Activated CD4-positive, alpha-beta T cell treated with anti-CD3 and anti-CD28 coated beads for 36 hours (primary cell): Measurements from ENCODE around the gene NAV2. TPM values are rescaled to one million over a fixed set of nuclear protein-coding genes. Genes with fewer than 3 reads are reported as not detected.

Source experiments
- ATAC-seq: fragments of 200-7000 bp; cut with Tn5 transposase; one replicate; pipeline ENCODE4 v1.10.0; 2021; ENCODE audit warnings: mild to moderate bottlenecking, moderate library complexity
- CTCF ChIA-PET: fragments of 350-600 bp; sonication (Branson Sonifier 250); formaldehyde crosslinking; loops from one replicate; lab custom pipeline; 2021; ENCODE audit warnings: antibody characterized with exemption; lab: Charles Lee
- POLR2A ChIA-PET: fragments of 350-600 bp; sonication (Branson Sonifier 250); formaldehyde crosslinking; loops from one replicate; lab custom pipeline; 2021; ENCODE audit warnings: antibody characterized with exemption, inconsistent platforms; lab: Charles Lee
- DNase-seq: peaks from one replicate; pipeline ENCODE4 v3.0.0-alpha.2; 2020
- H3K27ac Mint-ChIP-seq: one replicate; pipeline ENCODE4 v1.8.0; 2021; ENCODE audit warnings: mixed read lengths
- H3K27me3 Mint-ChIP-seq: one replicate; pipeline ENCODE4 v1.8.0; 2021; ENCODE audit warnings: mixed read lengths
- H3K36me3 Mint-ChIP-seq: one replicate; pipeline ENCODE4 v1.8.0; 2021; ENCODE audit warnings: low read depth, mixed read lengths
- H3K4me1 Mint-ChIP-seq: one replicate; pipeline ENCODE4 v1.8.0; 2021; ENCODE audit warnings: mixed read lengths
- H3K4me3 Mint-ChIP-seq: one replicate; pipeline ENCODE4 v1.8.0; 2021; ENCODE audit warnings: mild to moderate bottlenecking, moderate library complexity, mixed read lengths
- H3K9me3 Mint-ChIP-seq: one replicate; pipeline ENCODE4 v1.8.0; 2021; ENCODE audit warnings: low read depth, mixed read lengths
- intact Hi-C, 2 experiments: fragments of 100-400 bp; cut with DNase I in 1 of 2; cut with micrococcal nuclease in 1 of 2; formaldehyde crosslinking; loops; one replicate each; pipeline versions ENCODE4 v1.14.2 to v1.15.1; 2022 to 2024; cut with DNase I, micrococcal nuclease
- total RNA-seq, 2 experiments: library from RNA; stranded (reverse); gene quantifications; one replicate each; pipeline ENCODE4 v1.2.3, GENCODE V29; 2021

The NAV2 gene
- total RNA-seq, 2 experiments from 2014 or later = 0.54 to 0.55 TPM

- no peak for DNase-seq
- POLR2A ChIA-PET = no interaction called here
- H3K4me3 Mint-ChIP-seq = no peak overlapping the region
- H3K36me3 Mint-ChIP-seq = no peaks in the 10 kb centered on the region
- H3K9me3 Mint-ChIP-seq = no peaks in the 10 kb centered on the region
- CTCF ChIA-PET = no interaction called here
- H3K27me3 Mint-ChIP-seq = no peaks in the 10 kb centered on the region
- H3K4me1 Mint-ChIP-seq = no peaks in the 10 kb centered on the region
- ATAC-seq = no peak
- H3K27ac Mint-ChIP-seq = no peak overlapping the region
- intact Hi-C loops = no loop called here
These were observed 161.6 kb downstream of the NAV2 start for GRCh38 chr11:19874266-19874665.

GRCh38 chr11:19876750-19877149, 164.1 kb downstream of the NAV2 start:
- ATAC-seq (no peak), DNase-seq (no peak)
- POLR2A ChIA-PET = no interaction called here
- Mint-ChIP-seq H3K9me3 (no peaks in the 10 kb centered on the region), H3K4me3 (no peak overlapping the region), H3K4me1 (no peaks in the 10 kb centered on the region), H3K27me3 (peaks cover 4% of the 10 kb centered on the region), H3K27ac (no peak overlapping the region), H3K36me3 (no peaks in the 10 kb centered on the region)
- intact Hi-C loops = no loop called here
- CTCF ChIA-PET = interaction anchor here (0.7 kb wide), 1 partner anchor 508 kb away, joined by 3 read pairs; no protein-coding TSS in a partner anchor

DNA sequence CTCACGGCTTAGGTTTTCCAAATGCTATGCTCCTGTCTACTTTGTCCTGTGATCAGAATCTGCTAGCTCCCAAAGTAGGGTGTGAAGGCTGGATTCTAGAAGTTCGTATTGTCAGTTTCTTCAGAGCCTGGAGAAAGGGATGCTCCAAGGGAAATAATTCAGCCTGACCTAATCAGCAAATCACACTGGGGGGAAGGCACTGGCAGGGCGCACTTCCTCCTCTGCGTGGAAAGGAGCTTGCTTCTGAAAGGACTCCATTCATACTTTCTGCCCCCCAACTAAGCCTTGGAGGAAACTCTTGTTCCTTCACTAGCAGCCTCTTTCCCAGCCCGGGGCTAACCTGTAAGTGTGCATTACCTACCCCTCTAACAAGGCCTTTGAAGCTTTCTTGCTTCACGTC, 165.9 kb downstream of the NAV2 start:
- ChIA-PET CTCF (interaction anchor here (1.0 kb wide), 1 partner anchor 16 kb away, joined by 3 read pairs; no protein-coding TSS in a partner anchor), POLR2A (no interaction called here)
- H3K9me3 Mint-ChIP-seq = no peaks in the 10 kb centered on the region
- ATAC-seq (no peak), DNase-seq (no peak)
- H3K4me1 Mint-ChIP-seq = no peaks in the 10 kb centered on the region
- H3K27me3 Mint-ChIP-seq = peaks cover 4% of the 10 kb centered on the region
- intact Hi-C loops = no loop called here
- H3K4me3 Mint-ChIP-seq = no peak overlapping the region
- no peaks in the 10 kb centered on the region for H3K36me3 Mint-ChIP-seq
- no peak overlapping the region for H3K27ac Mint-ChIP-seq

GRCh38 chr11:19879307-19880087, 166.9 kb downstream of the NAV2 start:
- Mint-ChIP-seq H3K27ac (no peak overlapping the region), H3K4me1 (no peaks in the 10 kb centered on the region), H3K36me3 (no peaks in the 10 kb centered on the region), H3K9me3 (no peaks in the 10 kb centered on the region), H3K4me3 (no peak overlapping the region), H3K27me3 (peaks cover 4% of the 10 kb centered on the region)
- DNase-seq (no peak), ATAC-seq (no peak)
- intact Hi-C loops = no loop called here
- POLR2A ChIA-PET = no interaction called here
- CTCF ChIA-PET = no interaction called here

GRCh38 chr11:19880088-19880345, 167.4 kb downstream of the NAV2 start:
- peaks cover 4% of the 10 kb centered on the region for H3K27me3 Mint-ChIP-seq

DNA sequence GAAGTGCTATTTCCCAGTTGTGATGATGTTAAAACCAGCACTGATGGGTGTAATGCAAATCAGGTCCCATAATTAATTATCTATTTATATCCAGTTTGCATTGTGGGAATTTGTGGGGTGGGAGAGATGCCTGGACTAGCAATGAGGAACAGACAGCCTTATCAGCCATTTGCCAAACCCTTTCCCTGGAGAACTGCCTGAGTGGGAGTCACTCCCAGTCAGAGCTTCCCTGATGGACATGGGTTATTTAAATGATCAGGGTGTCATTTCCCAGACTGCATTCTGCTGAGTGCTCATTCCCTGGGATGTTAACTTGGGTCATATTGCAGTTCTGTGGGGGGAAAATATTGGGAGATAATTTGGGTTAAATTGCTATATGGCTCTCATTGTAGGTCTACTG, 168.5 kb downstream of the NAV2 start:
- Mint-ChIP-seq H3K27me3 (peaks cover 4% of the 10 kb centered on the region), H3K36me3 (no peaks in the 10 kb centered on the region), H3K9me3 (no peaks in the 10 kb centered on the region), H3K27ac (no peak overlapping the region), H3K4me3 (no peak overlapping the region), H3K4me1 (no peaks in the 10 kb centered on the region)
- DNase-seq (no peak), ATAC-seq (no peak)
- ChIA-PET POLR2A (no interaction called here), CTCF (no interaction called here)
- intact Hi-C loops = no loop called here

More at GRCh38 chr11:19880088-19880345, 167.4 kb downstream of the NAV2 start:
- intact Hi-C loops = no loop called here
- ChIA-PET CTCF (no interaction called here), POLR2A (interaction anchor here (0.5 kb wide), 1 partner anchor 13 kb away, joined by 10 read pairs; no protein-coding TSS in a partner anchor)
- Mint-ChIP-seq H3K4me1 (no peaks in the 10 kb centered on the region), H3K27ac (no peak overlapping the region), H3K4me3 (no peak overlapping the region), H3K36me3 (no peaks in the 10 kb centered on the region), H3K9me3 (no peaks in the 10 kb centered on the region)
- DNase-seq = no peak
- ATAC-seq = no peak

DNA sequence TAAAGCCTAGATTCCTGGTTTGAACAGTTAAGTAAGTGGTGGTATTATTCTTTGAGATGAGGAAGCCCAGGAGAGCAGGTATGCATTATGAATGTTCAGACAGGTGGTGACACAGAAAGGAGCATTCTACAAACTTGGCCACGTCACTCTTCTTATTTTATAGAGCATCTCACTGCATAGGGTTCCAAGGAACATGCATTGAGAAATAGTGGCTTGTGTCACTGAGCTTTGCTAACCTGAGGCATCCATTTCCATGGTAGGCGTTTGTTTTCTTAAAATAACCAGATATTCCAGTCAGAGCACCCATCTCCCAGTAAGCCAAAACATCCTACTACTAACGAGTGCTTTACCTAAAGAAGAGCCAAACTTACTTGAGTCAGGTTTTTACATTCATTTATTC, 169.7 kb downstream of the NAV2 start:
- H3K9me3 Mint-ChIP-seq = no peaks in the 10 kb centered on the region
- DNase-seq = no peak
- no peaks in the 10 kb centered on the region for H3K4me1 Mint-ChIP-seq
- ChIA-PET CTCF (no interaction called here), POLR2A (no interaction called here)
- intact Hi-C loops = no loop called here
- no peak overlapping the region for H3K4me3 Mint-ChIP-seq
- no peaks in the 10 kb centered on the region for H3K36me3 Mint-ChIP-seq
- ATAC-seq = no peak
- no peak overlapping the region for H3K27ac Mint-ChIP-seq
- peaks cover 4% of the 10 kb centered on the region for H3K27me3 Mint-ChIP-seq

GRCh38 chr11:19886498-19886897, 173.9 kb downstream of the NAV2 start:
- ChIA-PET POLR2A (no interaction called here), CTCF (no interaction called here)
- Mint-ChIP-seq H3K4me1 (no peaks in the 10 kb centered on the region), H3K36me3 (no peaks in the 10 kb centered on the region), H3K9me3 (no peaks in the 10 kb centered on the region), H3K27me3 (no peaks in the 10 kb centered on the region), H3K4me3 (no peak overlapping the region), H3K27ac (no peak overlapping the region)
- intact Hi-C loops = no loop called here
- no peak for ATAC-seq
- DNase-seq = no peak

DNA sequence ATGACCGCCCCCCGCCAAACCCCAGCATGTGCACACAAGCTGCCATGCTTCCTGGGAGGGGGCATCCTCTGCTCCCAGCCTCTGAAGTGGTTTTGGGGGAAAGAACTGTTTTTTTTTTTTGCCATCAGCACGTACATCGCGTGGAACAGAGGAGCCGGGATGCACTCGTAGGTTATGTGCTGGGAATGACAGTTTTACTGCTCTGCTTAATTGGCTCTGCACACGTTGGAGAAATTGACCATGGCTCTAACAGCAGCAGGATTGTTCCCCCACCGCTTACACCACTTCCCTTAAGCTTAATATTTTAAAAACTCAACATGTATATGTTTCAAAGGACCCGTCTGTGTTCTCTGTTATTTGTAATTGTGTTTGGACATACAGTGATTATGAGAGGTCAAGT, 175.2 kb downstream of the NAV2 start:
- Mint-ChIP-seq H3K36me3 (no peaks in the 10 kb centered on the region), H3K27me3 (no peaks in the 10 kb centered on the region), H3K9me3 (peaks cover 1% of the 10 kb centered on the region), H3K4me3 (no peak overlapping the region), H3K4me1 (no peaks in the 10 kb centered on the region), H3K27ac (no peak overlapping the region)
- no peak for ATAC-seq
- CTCF ChIA-PET = no interaction called here
- no peak for DNase-seq
- POLR2A ChIA-PET = no interaction called here
- intact Hi-C loops = no loop called here

DNA sequence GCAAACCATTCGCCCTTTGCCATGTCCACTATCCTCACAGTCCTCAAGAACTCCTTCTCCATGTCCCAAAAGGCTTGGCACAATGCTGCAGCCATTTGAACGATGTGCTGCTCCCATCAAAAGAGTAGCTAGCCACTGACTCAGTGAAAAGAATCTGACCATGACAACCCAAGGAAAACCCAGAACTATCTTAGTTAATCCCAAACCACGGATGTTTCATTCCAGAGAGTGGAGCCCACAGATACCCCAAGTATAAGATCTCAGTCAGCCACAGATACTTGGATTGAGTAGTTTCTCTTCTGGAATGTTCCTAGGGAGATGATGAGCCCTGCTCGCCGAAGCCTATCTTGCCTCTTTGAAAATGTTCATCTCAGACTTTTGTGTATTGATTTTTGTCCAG, 176.9 kb downstream of the NAV2 start:
- intact Hi-C loops = no loop called here
- no peaks in the 10 kb centered on the region for H3K4me1 Mint-ChIP-seq
- no peak for DNase-seq
- POLR2A ChIA-PET = no interaction called here
- H3K27ac Mint-ChIP-seq = no peak overlapping the region
- CTCF ChIA-PET = interaction anchor here (0.6 to 0.9 kb wide), 3 partner anchors 33 to 226 kb away, joined by 3 read pairs; no protein-coding TSS in a partner anchor
- H3K36me3 Mint-ChIP-seq = no peaks in the 10 kb centered on the region
- no peak overlapping the region for H3K4me3 Mint-ChIP-seq
- H3K27me3 Mint-ChIP-seq = peaks cover 2% of the 10 kb centered on the region
- H3K9me3 Mint-ChIP-seq = peaks cover 1% of the 10 kb centered on the region
- ATAC-seq = no peak

- no peaks in the 10 kb centered on the region for H3K36me3 Mint-ChIP-seq
- H3K27me3 Mint-ChIP-seq = peaks cover 2% of the 10 kb centered on the region
- DNase-seq = no peak
- H3K27ac Mint-ChIP-seq = no peak overlapping the region
- intact Hi-C loops = no loop called here
- peaks cover 1% of the 10 kb centered on the region for H3K9me3 Mint-ChIP-seq
- ChIA-PET POLR2A (no interaction called here), CTCF (interaction anchor here (0.9 kb wide), 1 partner anchor 124 kb away, joined by 3 read pairs; no protein-coding TSS in a partner anchor)
- ATAC-seq = no peak
- H3K4me3 Mint-ChIP-seq = no peak overlapping the region
- H3K4me1 Mint-ChIP-seq = no peaks in the 10 kb centered on the region
These were observed 177.7 kb downstream of the NAV2 start for GRCh38 chr11:19890308-19890707.

- Mint-ChIP-seq H3K4me1 (no peaks in the 10 kb centered on the region), H3K27me3 (peaks cover 2% of the 10 kb centered on the region), H3K36me3 (no peaks in the 10 kb centered on the region), H3K27ac (no peak overlapping the region), H3K4me3 (no peak overlapping the region), H3K9me3 (peaks cover 1% of the 10 kb centered on the region)
- intact Hi-C loops = no loop called here
- ChIA-PET CTCF (no interaction called here), POLR2A (no interaction called here)
- no peak for DNase-seq
- no peak for ATAC-seq
These were observed 178.4 kb downstream of the NAV2 start for GRCh38 chr11:19891022-19891421.
